ENCODE results near the gene GPC1.

GPC1 gene

DNA sequence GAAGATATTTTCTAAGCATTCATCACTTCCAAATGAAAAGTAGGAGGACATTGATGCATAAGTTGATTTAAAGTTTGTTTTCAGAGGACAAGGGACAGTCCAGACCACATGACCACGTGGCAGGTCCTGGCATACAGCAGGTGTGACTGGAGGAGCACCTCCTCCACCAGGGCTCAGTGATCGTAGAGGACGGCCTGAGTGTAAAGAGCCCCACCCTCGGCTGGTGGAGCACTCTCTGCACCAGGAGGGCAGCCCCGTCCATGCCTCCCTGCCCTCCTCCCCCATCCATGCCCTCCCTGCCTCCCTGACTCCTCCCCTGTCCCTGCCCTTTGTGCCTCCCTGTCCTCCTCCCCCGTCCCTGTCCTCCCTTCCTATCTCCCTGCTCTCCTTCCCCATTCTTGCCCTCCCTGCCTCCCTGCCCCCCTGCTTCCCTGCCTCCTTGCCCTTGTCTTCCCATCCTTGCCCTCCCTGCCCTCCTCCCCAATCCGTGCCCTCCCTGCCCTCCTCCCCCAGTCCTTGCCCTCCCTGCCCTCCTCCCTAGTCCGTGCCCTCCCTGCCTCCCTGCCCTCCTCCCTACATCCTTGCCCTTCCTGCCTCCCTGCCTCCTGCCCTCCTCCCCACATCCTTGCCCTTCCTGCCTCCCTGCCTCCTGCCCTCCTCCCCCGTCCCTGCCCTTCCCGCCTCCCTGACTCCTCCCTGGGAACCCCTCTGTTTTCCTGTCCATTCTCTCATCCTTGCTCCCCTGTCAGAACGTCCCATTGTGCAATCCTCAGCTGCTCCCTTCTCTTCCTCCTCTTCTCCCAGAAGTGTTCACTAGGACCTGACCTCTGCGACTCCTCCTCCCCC lies 74.4 kb downstream of the GPC1 start:
- H3K4me3 ChIP-seq (ENCODE audit: control insufficient read depth, low read depth, low read length), result no peak overlapping the region
- TF ChIP-seq, protein P1, sequence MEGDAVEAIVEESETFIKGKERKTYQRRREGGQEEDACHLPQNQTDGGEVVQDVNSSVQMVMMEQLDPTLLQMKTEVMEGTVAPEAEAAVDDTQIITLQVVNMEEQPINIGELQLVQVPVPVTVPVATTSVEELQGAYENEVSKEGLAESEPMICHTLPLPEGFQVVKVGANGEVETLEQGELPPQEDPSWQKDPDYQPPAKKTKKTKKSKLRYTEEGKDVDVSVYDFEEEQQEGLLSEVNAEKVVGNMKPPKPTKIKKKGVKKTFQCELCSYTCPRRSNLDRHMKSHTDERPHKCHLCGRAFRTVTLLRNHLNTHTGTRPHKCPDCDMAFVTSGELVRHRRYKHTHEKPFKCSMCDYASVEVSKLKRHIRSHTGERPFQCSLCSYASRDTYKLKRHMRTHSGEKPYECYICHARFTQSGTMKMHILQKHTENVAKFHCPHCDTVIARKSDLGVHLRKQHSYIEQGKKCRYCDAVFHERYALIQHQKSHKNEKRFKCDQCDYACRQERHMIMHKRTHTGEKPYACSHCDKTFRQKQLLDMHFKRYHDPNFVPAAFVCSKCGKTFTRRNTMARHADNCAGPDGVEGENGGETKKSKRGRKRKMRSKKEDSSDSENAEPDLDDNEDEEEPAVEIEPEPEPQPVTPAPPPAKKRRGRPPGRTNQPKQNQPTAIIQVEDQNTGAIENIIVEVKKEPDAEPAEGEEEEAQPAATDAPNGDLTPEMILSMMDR (IDR thresholded peaks at IDR 0.05; ENCODE audit: control insufficient read depth, insufficient read depth, low read depth, low read length, missing control alignments), result no peak

DNA sequence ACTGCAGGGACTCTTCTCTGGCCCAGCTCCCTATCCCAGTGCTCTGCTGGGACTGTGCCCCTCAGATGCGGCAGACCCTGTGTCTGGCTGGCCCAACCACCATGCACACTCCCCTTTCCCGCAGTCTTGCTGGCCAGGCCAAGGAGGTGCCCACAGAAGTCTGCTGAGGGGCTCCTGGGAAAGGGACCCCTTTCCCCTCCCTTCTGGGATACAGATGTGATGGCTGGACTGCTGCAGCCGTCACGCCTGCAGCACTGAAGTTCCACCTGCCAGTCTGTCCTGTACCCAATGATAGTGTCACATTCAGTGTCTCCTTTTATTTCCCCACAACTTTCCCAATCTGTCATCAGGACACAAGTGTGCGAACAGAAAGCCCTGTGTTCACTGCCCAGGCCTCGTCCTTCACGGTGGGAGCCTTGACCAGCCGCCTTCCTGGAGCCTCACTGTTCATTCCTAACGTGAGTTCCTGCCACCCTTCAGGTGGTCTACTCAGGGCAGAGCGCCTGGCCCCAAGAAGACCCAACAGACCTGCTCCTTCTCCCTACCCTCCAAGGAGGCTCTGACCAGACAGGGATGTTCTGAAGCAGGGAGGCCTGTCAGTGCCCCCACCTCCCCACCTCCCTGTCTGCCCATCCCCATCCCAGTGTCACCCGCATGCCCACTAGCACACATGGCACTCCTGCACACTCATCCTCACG lies 75.2 kb downstream of the GPC1 start:
- DNase-seq (ENCODE audit: low read depth), result no peak
- H3K4me3 ChIP-seq (ENCODE audit: control insufficient read depth, low read depth, low read length), result no peak overlapping the region
- TF ChIP-seq, protein P1 (IDR thresholded peaks at IDR 0.05; ENCODE audit: control insufficient read depth, insufficient read depth, low read depth, low read length, missing control alignments), result no peak

More for the DNA sequence above, 74.4 kb downstream of the GPC1 start:
- no peak for DNase-seq (ENCODE audit: low read depth)

DNA sequence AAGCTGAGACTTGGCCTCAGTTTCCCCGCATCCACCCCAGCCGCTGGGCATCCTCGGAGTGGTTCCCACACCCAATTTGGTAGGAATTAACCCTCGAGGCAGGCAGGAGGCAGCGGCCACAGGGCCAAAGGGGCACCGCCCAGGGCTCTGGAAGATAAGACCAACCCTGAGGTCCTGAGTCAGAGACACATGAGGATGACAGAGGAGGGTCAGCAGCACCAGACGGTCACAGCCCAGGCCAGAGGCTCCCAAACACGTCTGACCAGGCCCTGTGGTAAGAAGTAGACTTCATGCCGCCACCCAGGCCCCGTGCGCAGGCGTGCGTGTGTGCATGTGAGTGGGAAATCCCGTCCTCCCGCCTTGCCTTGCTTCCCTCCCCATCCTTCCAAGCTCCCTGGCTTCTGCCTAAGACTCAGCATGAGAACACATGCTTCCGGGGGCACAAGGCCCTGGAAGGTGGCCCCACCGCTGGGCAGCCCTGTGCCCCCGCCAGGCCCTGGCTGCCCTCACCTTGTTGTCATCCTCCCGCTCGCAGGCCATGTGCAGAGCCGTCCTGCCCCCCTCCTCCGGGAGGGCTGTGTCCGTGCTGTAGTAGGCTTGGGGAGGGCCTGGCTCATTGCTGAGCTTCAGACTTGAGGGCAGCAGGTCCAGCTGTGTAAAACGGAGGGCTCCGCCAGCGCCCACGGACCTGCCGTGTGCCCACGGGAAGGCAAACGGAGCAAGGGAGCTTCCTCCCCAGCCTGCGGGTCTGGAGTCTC lies 76.1 kb downstream of the GPC1 start:
- TF ChIP-seq, protein P1 (IDR thresholded peaks at IDR 0.05; ENCODE audit: control insufficient read depth, insufficient read depth, low read depth, low read length, missing control alignments), result no peak
- DNase-seq (ENCODE audit: low read depth), result no peak
- H3K4me3 ChIP-seq (ENCODE audit: control insufficient read depth, low read depth, low read length), result no peak overlapping the region

DNA sequence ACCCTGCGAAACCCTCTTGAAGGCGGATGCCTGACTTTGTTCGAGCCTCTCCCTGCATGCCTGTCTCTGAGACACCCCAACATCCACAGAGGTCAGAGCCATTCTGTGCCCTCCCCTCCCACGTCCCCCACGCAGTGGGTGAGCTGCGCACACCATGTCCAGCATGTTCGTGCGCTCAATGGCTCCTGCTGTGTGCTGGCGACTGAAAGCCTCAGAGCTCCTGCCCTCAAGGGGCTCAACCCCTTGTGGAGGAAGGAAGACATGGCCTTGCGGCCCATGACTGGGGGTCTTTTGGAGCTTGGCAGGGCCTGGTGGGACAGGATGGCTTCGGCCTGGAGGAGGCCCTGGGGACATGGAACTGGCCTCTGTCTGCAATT lies 76.6 kb downstream of the GPC1 start:
- DNase-seq (ENCODE audit: low read depth), result no peak
- no peak overlapping the region for H3K4me3 ChIP-seq (ENCODE audit: control insufficient read depth, low read depth, low read length)
- TF ChIP-seq, protein P1 (IDR thresholded peaks at IDR 0.05; ENCODE audit: control insufficient read depth, insufficient read depth, low read depth, low read length, missing control alignments), result no peak

DNA sequence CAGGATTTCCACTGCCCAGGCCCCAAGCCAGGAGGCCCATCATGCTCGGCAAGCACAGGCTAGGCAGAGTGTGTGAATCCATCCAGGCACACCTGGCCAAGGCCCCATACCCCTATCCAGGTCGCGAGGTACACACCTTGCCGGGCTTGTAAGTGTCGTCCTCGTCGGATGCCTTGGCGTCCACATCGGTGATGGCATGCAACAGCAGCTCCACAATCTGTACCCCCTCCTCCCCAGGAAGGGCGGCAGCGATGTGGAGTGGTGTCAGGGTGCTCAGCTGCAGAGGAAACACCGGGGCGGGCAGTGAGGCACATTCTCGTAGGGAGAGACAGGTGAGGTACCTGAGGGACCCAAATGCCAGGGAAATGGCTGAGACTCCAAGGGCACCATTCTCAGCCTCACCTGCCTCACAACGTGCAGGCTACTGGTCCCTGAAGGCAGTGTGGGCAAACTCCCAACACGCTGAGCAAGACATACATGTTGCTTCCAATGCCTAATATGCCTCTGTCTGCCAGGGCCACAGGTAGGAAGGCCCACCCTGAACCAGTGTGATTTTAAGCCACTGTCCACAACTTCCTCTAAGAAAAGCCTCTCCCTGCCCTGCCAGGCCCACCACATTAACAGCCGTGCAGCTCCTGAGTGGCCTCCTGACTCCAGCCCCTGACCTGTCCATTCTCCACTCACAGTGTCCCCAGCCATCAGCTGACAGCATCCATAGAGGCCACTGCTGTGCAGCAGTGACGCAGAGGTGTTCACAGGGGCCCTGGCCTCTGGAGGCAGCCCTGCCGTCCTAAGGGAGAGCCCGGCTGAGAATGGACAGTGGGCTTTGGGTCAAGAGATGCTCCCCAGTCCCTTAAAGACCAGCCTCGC lies 77.4 kb downstream of the GPC1 start:
- H3K4me3 ChIP-seq (ENCODE audit: control insufficient read depth, low read depth, low read length), result no peak overlapping the region
- no peak for DNase-seq (ENCODE audit: low read depth)
- TF ChIP-seq, protein P1 (IDR thresholded peaks at IDR 0.05; ENCODE audit: control insufficient read depth, insufficient read depth, low read depth, low read length, missing control alignments), result no peak
